Measurements from ENCODE around the gene CISTR. TPM values are rescaled to one million over a fixed set of nuclear protein-coding genes. Genes with fewer than 3 reads are reported as not detected.
A peak's percentile ranks its signal among the peaks of the same experiment; 100 is the strongest.

CISTR gene
- total RNA-seq, 1 experiment from 2014 or later = not detected

- DNase-seq = no peak
- Histone ChIP-seq H2BK15ac (ENCODE audit: low read depth, low read length) (no peak overlapping the region), H3K14ac (ENCODE audit: insufficient read depth, low read length) (0 out of 2 replicates have a peak overlapping the region, but pooled peaks have one; percentile 17), H3K4me2 (ENCODE audit: insufficient read depth, insufficient read length, low read length) (peak overlapping the region; percentile 63), H2BK20ac (ENCODE audit: low read depth, low read length, poor library complexity, severe bottlenecking) (no peak overlapping the region), H3K9ac (ENCODE audit: extremely low read depth, insufficient read length, low read length) (no peak overlapping the region), H3K4me1 (ENCODE audit: insufficient read depth, low read length) (peaks cover 5% of the 10 kb centered on the region; the same call in 1 of the 2 replicates), H3K79me1 (ENCODE audit: insufficient read depth, low read depth, low read length, poor library complexity, severe bottlenecking) (no peaks in the 10 kb centered on the region), H2BK5ac (ENCODE audit: insufficient read length, low read length) (no peak overlapping the region), H3K56ac (ENCODE audit: insufficient read length, low read depth, low read length) (no peak overlapping the region), H3K27me3 (ENCODE audit: insufficient read depth, low read length) (peaks cover 23% of the 10 kb centered on the region), H3K9me3 (ENCODE audit: control insufficient read depth, low read depth, low read length) (no peaks in the 10 kb centered on the region), H3K27ac (ENCODE audit: insufficient read length, low read depth, low read length) (no peak overlapping the region), H4K5ac (ENCODE audit: insufficient read length, low read depth, low read length) (no peak overlapping the region), H2BK120ac (ENCODE audit: low read depth, low read length, poor library complexity, severe bottlenecking) (no peak overlapping the region), H2BK12ac (ENCODE audit: insufficient read length, low read depth, low read length) (peak overlapping the region; percentile 77), H2AK5ac (ENCODE audit: insufficient read length, low read length) (no peak overlapping the region), H3K4ac (ENCODE audit: low read depth, low read length) (no peak overlapping the region), H3K23ac (ENCODE audit: insufficient read length, low read depth, low read length) (no peak overlapping the region), H3K18ac (ENCODE audit: insufficient read length, low read depth, low read length) (peak overlapping the region; percentile 68), H4K91ac (ENCODE audit: insufficient read length, low read depth, low read length) (no peak overlapping the region), H2AFZ (ENCODE audit: low read length) (peak overlapping the region; percentile 32), H4K8ac (replicated peaks; ENCODE audit: insufficient read length, low read depth, low read length) (no peak overlapping the region), H3K79me2 (ENCODE audit: insufficient read depth, low read length) (no peaks in the 10 kb centered on the region), H3K23me2 (ENCODE audit: insufficient read length, low read depth, low read length, poor library complexity, severe bottlenecking) (peaks cover 8% of the 10 kb centered on the region), H3T11ph (ENCODE audit: low read length) (no peak overlapping the region), H4K20me1 (ENCODE audit: control insufficient read depth, insufficient read depth, insufficient read length) (no peaks in the 10 kb centered on the region)
- Mint-ChIP-seq H3K4me3 (peak overlapping the region; percentile 68 to 73), H3K4me1 (peaks cover 25 to 34% of the 10 kb centered on the region in 2 experiments), H3K27me3 (ENCODE audit: low read depth) (peaks cover 39% of the 10 kb centered on the region), H3K9me3 (no peaks in the 10 kb centered on the region), H3K27ac (peak overlapping the region in 1 of 3 experiments; percentile 48; a peak in 1 of 7 replicates), H3K36me3 (ENCODE audit: insufficient read depth in 1 of 3, low read depth in 3 of 3) (no peaks in the 10 kb centered on the region)
- WGBS (ENCODE audit: extremely low coverage, insufficient read length, low lambda C conversion rate) = no CpG with 5 or more reads among the region's 5 CpGs
- TF ChIP-seq CTCF (conservative IDR thresholded peaks at IDR 0.05) = no peak
These were observed 4.7 kb upstream of the CISTR start for GRCh38 chr12:53756300-53757100.
